ENCODE measurements around the gene MCC.

GRCh38 chr5:113084402-113085083 is 403.7 kb downstream of the MCC start:
- no peak for TF ChIP-seq CTCF (IDR thresholded peaks at IDR 0.05; ENCODE audit: poor library complexity)
- no peak for TF ChIP-seq EZH2phosphoT487 (IDR thresholded peaks at IDR 0.05; ENCODE audit: low read depth, severe bottlenecking, unreplicated experiment)
- no peak for TF ChIP-seq EZH2 (IDR thresholded peaks at IDR 0.05; ENCODE audit: borderline replicate concordance)

All from hepatocyte (in vitro differentiated cells).